Retinal pigment epithelial cell (primary cell): ENCODE results near the gene PRKN.

Source experiments
- DNase-seq: peaks from one replicate; pipeline ENCODE4 v3.0.0-alpha.2; 2010; ENCODE audit warnings: low read depth
- H3K4me3 ChIP-seq: 2 replicates; pipeline ENCODE4 v1.5.1; 2011; ENCODE audit warnings: mild to moderate bottlenecking, low read length, control low read depth, moderate library complexity
- TF ChIP-seq, protein P1 (sequence below): conservative IDR thresholded peaks from 2 replicates; pipeline ENCODE4 v1.5.1; 2011; ENCODE audit warnings: low read depth, low read length, control low read depth, inconsistent platforms

PRKN gene

GRCh38 chr6:162088091-162088490 is 639.5 kb downstream of the PRKN start:
- DNase-seq, result no peak
- no peak overlapping the region for H3K4me3 ChIP-seq
- TF ChIP-seq, protein P1, sequence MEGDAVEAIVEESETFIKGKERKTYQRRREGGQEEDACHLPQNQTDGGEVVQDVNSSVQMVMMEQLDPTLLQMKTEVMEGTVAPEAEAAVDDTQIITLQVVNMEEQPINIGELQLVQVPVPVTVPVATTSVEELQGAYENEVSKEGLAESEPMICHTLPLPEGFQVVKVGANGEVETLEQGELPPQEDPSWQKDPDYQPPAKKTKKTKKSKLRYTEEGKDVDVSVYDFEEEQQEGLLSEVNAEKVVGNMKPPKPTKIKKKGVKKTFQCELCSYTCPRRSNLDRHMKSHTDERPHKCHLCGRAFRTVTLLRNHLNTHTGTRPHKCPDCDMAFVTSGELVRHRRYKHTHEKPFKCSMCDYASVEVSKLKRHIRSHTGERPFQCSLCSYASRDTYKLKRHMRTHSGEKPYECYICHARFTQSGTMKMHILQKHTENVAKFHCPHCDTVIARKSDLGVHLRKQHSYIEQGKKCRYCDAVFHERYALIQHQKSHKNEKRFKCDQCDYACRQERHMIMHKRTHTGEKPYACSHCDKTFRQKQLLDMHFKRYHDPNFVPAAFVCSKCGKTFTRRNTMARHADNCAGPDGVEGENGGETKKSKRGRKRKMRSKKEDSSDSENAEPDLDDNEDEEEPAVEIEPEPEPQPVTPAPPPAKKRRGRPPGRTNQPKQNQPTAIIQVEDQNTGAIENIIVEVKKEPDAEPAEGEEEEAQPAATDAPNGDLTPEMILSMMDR, result no peak

DNA sequence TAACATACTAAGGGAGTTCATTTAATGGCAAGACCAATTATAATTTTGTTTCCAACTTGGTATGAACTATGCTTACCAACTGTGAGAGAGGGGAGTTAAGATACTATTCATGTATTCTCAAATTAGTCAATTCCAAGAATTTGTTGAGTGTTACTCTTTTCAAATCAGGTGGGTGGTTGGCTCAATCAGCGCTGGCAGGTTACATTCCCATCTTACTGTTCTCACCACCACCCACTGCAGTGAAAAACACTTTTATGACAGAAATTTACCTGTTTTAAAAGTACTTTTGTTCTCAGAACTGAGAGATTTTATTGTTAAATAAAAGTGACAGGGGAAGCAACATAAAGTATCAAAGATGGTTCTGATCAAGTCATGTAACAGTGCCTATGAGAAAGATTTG is 642.0 kb downstream of the PRKN start:
- no peak for DNase-seq
- TF ChIP-seq, protein P1, result no peak
- H3K4me3 ChIP-seq, result no peak overlapping the region

DNA sequence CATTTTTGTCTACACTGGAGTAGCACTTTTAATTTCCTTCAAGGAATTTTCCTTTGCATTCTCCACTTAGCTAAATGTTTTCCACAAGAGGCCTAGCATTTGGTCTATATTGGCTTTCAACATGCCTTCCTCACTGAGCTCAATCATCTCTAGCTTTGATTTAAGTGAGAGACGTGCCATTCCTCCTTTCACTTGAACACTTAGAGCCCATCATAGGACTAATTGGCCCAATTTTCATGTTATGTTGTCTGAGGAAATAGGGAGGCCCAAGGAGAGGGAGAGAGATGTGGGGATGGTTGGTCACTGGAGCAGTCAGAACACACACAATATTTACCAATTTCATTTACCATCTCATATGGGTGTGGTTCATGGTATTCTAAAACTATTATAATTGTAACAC is 645.0 kb downstream of the PRKN start:
- DNase-seq, result no peak
- H3K4me3 ChIP-seq, result no peak overlapping the region
- TF ChIP-seq, protein P1, result no peak

DNA sequence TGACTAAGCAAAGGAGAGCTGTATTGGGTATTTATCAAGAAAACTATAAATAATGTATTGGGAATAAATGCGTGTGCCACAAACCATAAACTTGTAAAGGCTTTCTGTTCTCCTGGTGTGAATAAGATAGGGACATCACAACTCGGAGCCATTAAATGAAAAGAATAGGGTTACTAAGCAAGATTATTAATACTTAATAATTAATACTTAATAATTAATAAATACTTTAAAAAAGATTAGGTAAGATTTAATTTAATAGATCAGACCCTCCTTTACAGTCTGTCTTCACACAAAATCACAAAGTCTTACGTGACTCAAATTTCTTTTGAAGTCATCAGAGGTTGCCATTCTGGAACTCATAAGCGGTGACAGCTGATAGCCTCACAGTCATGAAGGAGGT is 648.9 kb downstream of the PRKN start:
- DNase-seq, result no peak
- TF ChIP-seq, protein P1, result no peak
- no peak overlapping the region for H3K4me3 ChIP-seq

DNA sequence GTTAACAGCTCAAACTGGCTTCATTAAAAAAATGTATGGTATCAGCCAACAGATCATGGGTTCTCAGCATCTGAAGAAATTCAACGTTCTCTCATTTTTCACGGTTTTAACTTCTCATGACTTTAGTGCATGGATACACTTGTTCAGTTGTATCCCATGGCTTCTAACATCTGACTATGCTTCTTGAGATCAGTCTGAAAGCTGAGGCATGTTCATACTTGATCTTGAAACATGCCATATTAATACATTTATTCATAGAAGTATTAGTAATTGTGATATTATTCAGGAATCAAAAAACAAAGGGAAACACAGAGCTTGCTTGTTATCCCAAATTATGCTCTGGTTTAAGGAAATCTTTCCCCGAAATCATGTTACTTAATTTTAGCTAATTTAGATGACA is 649.4 kb downstream of the PRKN start:
- DNase-seq, result no peak
- TF ChIP-seq, protein P1, result no peak
- no peak overlapping the region for H3K4me3 ChIP-seq

DNA sequence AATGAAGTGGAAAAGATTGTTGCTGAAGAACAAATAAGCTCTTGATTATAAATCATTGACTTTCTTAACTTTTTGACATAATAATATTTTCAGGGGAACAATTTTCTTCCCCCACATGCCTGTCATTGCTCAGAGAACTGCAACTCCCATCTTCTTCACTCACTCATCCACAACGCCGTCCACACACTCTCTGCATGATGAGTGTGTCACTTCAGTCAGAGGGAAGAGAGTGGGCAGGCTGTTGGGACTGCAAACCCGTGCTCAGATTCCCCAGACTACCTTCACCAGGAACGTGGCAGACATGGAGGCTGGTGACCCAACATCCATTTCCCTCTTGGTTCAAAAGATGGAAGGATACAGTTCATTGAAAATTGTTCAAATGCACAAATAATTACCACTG is 650.8 kb downstream of the PRKN start:
- TF ChIP-seq, protein P1, result no peak
- DNase-seq, result no peak
- H3K4me3 ChIP-seq, result no peak overlapping the region

DNA sequence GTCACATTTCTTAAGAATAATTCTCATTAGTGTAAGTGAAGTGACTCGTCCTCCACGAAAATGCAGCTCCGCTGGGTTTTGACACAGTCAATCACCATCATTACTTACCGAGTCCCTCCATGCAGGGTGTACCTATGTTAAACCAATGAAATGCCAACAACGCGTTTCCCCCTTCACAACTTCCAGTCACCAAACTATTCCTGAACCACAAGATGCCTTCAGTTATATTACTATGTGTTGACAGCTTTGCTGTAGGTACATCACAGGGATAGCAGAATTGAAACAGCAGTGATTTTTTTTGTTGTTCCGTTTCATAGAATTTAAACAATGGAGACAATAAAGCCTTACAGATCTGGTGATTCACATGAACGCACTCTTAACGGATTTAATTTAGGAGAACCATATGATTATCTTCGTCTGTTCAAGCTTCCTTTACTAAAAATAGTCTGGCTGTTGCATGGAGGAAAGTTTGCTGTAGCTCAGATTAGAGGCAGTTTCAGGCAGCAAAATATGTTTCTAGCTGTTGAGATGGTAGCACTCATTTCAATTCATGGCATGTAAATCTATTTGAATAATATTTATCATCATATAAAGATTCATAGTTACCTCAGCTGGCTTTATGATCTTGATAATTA is 652.8 kb downstream of the PRKN start:
- no peak overlapping the region for H3K4me3 ChIP-seq

More for the DNA sequence above, 652.8 kb downstream of the PRKN start:
- DNase-seq, result no peak
- TF ChIP-seq, protein P1, result no peak
